Hepatocyte (in vitro differentiated cells): Measurements from ENCODE around the gene CEBPZ.

ENCODE experiments used
- EZH2 ChIP-seq: fragments of 200-600 bp; sonication (generic); IDR thresholded peaks from 2 replicates; pipeline ENCODE4 v1.6.1; 2016; ENCODE audit warnings: antibody characterized with exemption, mild to moderate bottlenecking, borderline replicate concordance
- EZH2phosphoT487 ChIP-seq: fragments of 200-600 bp; sonication (generic); IDR thresholded peaks from one replicate; pipeline ENCODE4 v1.6.1; 2018; ENCODE audit warnings: antibody characterized with exemption, mild to moderate bottlenecking, low read depth, moderate library complexity; ENCODE audit not compliant: unreplicated experiment, severe bottlenecking
- TF ChIP-seq, protein P1 (sequence below): fragments of 200-600 bp; sonication (generic); IDR thresholded peaks from 2 replicates; pipeline ENCODE4 v1.5.1; 2016; ENCODE audit warnings: antibody characterized with exemption, mild to moderate bottlenecking; ENCODE audit not compliant: poor library complexity

DNA sequence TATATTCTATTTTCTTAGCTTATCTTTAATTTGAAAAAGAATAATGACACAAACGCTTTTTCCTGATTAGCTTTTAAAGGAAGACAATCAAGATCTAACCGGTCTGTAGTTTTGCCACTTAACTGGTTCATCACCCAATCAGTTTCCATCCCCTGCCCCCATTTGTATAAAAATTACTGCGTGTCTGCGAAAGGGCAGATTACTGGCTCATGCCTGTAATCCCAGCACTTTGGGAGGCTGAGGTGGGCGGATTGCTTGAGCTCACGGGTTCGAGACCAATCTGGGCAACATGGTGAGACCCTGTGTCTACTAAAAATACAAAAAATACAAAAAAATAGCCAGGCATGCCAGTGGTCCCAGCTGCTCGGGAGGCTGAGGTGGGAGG is 32.7 kb downstream of the CEBPZ start:
- TF ChIP-seq, protein P1, sequence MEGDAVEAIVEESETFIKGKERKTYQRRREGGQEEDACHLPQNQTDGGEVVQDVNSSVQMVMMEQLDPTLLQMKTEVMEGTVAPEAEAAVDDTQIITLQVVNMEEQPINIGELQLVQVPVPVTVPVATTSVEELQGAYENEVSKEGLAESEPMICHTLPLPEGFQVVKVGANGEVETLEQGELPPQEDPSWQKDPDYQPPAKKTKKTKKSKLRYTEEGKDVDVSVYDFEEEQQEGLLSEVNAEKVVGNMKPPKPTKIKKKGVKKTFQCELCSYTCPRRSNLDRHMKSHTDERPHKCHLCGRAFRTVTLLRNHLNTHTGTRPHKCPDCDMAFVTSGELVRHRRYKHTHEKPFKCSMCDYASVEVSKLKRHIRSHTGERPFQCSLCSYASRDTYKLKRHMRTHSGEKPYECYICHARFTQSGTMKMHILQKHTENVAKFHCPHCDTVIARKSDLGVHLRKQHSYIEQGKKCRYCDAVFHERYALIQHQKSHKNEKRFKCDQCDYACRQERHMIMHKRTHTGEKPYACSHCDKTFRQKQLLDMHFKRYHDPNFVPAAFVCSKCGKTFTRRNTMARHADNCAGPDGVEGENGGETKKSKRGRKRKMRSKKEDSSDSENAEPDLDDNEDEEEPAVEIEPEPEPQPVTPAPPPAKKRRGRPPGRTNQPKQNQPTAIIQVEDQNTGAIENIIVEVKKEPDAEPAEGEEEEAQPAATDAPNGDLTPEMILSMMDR = no peak
- TF ChIP-seq EZH2 (no peak), EZH2phosphoT487 (no peak)
